ENCODE data around the gene BLOC1S6.

Gene BLOC1S6

GRCh38 chr15:45573961-45574629, 13.1 kb upstream of the BLOC1S6 start:
- in situ Hi-C loops (cut with HindIII; ENCODE audit: low sequenced_read_pairs) = no loop called here

GRCh38 chr15:45581919-45582318, 5.3 kb upstream of the BLOC1S6 start:
- no peak for TF ChIP-seq CTCF (IDR thresholded peaks at IDR 0.05; ENCODE audit: low read depth, low read length)
- in situ Hi-C loops (cut with HindIII; ENCODE audit: low sequenced_read_pairs) = no loop called here
- H3K4me3 ChIP-seq (ENCODE audit: low read depth, low read length) = no peak overlapping the region
- no peak for DNase-seq (ENCODE audit: low read depth, low spot score)

More at GRCh38 chr15:45573961-45574629, 13.1 kb upstream of the BLOC1S6 start:
- DNase-seq (ENCODE audit: low read depth, low spot score) = no peak
- peak; percentile 32 for TF ChIP-seq CTCF (IDR thresholded peaks at IDR 0.05; ENCODE audit: low read depth, low read length)
- no peak overlapping the region for H3K4me3 ChIP-seq (ENCODE audit: low read depth, low read length)

GRCh38 chr15:45583731-45584639, 3.2 kb upstream of the BLOC1S6 start:
- DNase-seq (ENCODE audit: low read depth, low spot score) = no peak

GRCh38 chr15:45585069-45585791, 1.9 kb upstream of the BLOC1S6 start:
- DNase-seq (ENCODE audit: low read depth, low spot score) = no peak
- in situ Hi-C loops (cut with HindIII; ENCODE audit: low sequenced_read_pairs) = no loop called here
- H3K4me3 ChIP-seq (ENCODE audit: low read depth, low read length) = no peak overlapping the region
- no peak for TF ChIP-seq CTCF (IDR thresholded peaks at IDR 0.05; ENCODE audit: low read depth, low read length)

More at GRCh38 chr15:45583731-45584639, 3.2 kb upstream of the BLOC1S6 start:
- H3K4me3 ChIP-seq (ENCODE audit: low read depth, low read length) = no peak overlapping the region
- in situ Hi-C loops (cut with HindIII; ENCODE audit: low sequenced_read_pairs) = no loop called here
- no peak for TF ChIP-seq CTCF (IDR thresholded peaks at IDR 0.05; ENCODE audit: low read depth, low read length)

- no peak for TF ChIP-seq CTCF (IDR thresholded peaks at IDR 0.05; ENCODE audit: low read depth, low read length)
- DNase-seq (ENCODE audit: low read depth, low spot score) = no peak
- H3K4me3 ChIP-seq (ENCODE audit: low read depth, low read length) = peak overlapping the region; percentile 96
- in situ Hi-C loops (cut with HindIII; ENCODE audit: low sequenced_read_pairs) = no loop called here
Observed at GRCh38 chr15:45586125-45586524, 1.1 kb upstream of the BLOC1S6 start.

GRCh38 chr15:45586601-45587094, 531 bp upstream of the BLOC1S6 start:
- in situ Hi-C loops (cut with HindIII; ENCODE audit: low sequenced_read_pairs) = no loop called here
- TF ChIP-seq CTCF (IDR thresholded peaks at IDR 0.05; ENCODE audit: low read depth, low read length) = no peak
- H3K4me3 ChIP-seq (ENCODE audit: low read depth, low read length) = peak overlapping the region; percentile 96
- no peak for DNase-seq (ENCODE audit: low read depth, low spot score)
